Right cardiac atrium (tissue), 5 donors: Measurements from ENCODE around the gene ARHGDIG. TPM values are rescaled to one million over a fixed set of nuclear protein-coding genes. Genes with fewer than 3 reads are reported as not detected.

Source experiments
- ATAC-seq, 2 donors: fragments of 200-7000 bp; cut with Tn5 transposase; one replicate each; pipeline versions ENCODE4 v1.8.0 to v1.9.1; 2020; ENCODE audit warnings: moderate library complexity in 2 of 2, mild to moderate bottlenecking in 1 of 2
- DNase-seq, 3 donors: peaks; one replicate each; pipeline ENCODE4 v3.0.0-alpha.2; 2020
- H3K27ac ChIP-seq: one replicate; pipeline ENCODE4 v1.5.1; 2013; ENCODE audit warnings: mild to moderate bottlenecking, low read length, control low read depth, moderate library complexity
- H3K27me3 ChIP-seq: one replicate; pipeline ENCODE4 v1.6.1; 2013; ENCODE audit not compliant: control insufficient read depth, insufficient read depth
- H3K4me1 ChIP-seq: one replicate; pipeline ENCODE4 v1.6.1; 2013; ENCODE audit warnings: low read length; ENCODE audit not compliant: control insufficient read depth, insufficient read depth
- H3K4me3 ChIP-seq: one replicate; pipeline ENCODE4 v1.5.1; 2013; ENCODE audit warnings: low read length, control low read depth
- H3K9me3 ChIP-seq: one replicate; pipeline ENCODE4 v1.6.1; 2013; ENCODE audit warnings: low read length; ENCODE audit not compliant: control insufficient read depth
- WGBS: extraction: QIAGEN DNeasy Blood & Tissue Kit; methylation state at CpG from one replicate; pipeline ENCODE4 v1.1.7; 2013; 5-methylcytosine and 5-hydroxymethylcytosine counted together
- intact Hi-C, 4 donors: fragments of 100-400 bp; cut with DNase I; formaldehyde crosslinking; loops; one replicate each; pipeline versions ENCODE4 v1.11.0 to v1.14.0; 2022 to 2023
- polyA plus RNA-seq: library from polyadenylated mRNA; stranded (reverse); fragments of 200-250 nt; gene quantifications from one replicate; pipeline ENCODE4 v1.2.3, GENCODE V29; 2013
- total RNA-seq, 4 donors: library from RNA; stranded (reverse); fragmentation: NEBNext Ultra II Directional; extraction: Animal tissue kit (Norgen Biotek cat#: 25700); gene quantifications; one replicate each; pipeline ENCODE4 v1.2.1, GENCODE V29; 2021
- donor health status: healthy with polysubstance abuse.
- donor health status: DM: no; HTN: yes; CAD: no.
- donor health status: DM: no; HTN: no; CAD: no.
- donor health status: DM: no; HTN: yes; CAD: no; lungs with severe emphysema.
- donor health status: DM: yes; HTN: yes; CAD: no.

ARHGDIG gene
- total and polyA plus RNA-seq, 5 donors, result 3.5 to 11.3 (median 5.4) TPM

DNA sequence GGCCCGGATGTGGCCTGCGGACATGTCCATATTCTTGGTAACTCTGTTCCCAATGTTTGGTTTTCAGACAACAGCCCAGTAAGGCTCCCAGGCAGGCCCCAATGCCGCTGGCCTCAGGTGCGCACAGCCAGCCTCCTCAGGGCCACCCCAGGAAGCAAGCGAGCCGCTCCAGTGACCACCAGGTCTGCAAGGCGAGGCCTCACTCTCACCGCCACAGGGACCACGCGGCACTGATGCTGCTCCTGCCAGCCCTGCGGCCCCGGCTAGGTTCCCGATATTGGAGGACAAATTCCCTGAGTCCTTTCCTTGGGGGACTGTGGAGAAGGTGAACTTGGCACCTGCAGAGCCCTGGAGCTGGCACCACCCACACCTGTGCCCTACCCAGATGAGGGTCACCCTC lies 21.6 kb downstream of the ARHGDIG start:
- intact Hi-C loops, result no loop called here
- Histone ChIP-seq H3K4me3 (no peak overlapping the region), H3K27me3 (no peaks in the 10 kb centered on the region), H3K27ac (no peak overlapping the region), H3K4me1 (no peaks in the 10 kb centered on the region), H3K9me3 (no peaks in the 10 kb centered on the region)
- DNase-seq, result peak in 1 of 3 donors; percentile 7
- ATAC-seq, result no peak
- 96% methylated on average over 13 of the region's 13 CpGs for WGBS

DNA sequence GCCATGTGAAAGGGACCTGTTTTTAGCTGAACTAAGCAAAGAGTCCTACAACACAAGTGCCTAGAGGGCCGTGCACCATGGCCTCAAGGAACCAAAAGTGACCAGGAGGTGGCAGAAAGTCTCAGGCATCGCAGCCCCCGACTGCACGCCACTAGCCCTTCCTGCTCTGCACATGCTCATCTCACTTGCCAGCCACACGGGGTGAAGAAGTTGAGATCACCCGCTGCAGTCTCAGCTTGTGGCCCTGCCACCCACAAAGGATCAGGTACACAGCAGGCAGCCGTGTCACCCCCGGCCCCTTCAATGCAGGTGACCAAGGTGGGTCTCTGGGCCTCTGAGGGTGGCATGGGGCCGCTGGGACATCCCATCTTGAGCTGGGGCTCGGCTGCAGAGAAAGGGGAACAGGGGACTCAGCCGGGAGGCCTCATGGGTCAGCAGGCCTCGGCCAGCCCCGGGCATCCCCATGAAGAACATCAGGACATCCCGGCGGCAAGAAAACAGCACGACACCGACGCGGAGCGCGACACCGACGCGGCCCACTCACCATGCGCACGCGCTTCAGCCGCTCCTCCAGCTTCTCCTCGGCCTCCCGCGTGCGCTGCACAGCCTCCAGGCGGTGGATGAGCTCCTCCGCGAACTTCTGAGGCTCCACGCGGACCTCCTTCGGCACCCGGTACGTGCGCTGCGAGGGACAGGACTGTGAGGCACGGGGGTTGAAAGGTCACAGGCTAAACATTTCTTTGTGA lies 23.5 kb downstream of the ARHGDIG start:
- no peaks in the 10 kb centered on the region for H3K4me1 ChIP-seq
- H3K27ac ChIP-seq, result no peak overlapping the region
- no peaks in the 10 kb centered on the region for H3K9me3 ChIP-seq
- no peak overlapping the region for H3K4me3 ChIP-seq
- WGBS, result 89% methylated on average over 43 of the region's 43 CpGs
- DNase-seq (peak in 1 of 3 donors; percentile 33), ATAC-seq (no peak)
- H3K27me3 ChIP-seq, result no peaks in the 10 kb centered on the region
- intact Hi-C loops, result no loop called here

DNA sequence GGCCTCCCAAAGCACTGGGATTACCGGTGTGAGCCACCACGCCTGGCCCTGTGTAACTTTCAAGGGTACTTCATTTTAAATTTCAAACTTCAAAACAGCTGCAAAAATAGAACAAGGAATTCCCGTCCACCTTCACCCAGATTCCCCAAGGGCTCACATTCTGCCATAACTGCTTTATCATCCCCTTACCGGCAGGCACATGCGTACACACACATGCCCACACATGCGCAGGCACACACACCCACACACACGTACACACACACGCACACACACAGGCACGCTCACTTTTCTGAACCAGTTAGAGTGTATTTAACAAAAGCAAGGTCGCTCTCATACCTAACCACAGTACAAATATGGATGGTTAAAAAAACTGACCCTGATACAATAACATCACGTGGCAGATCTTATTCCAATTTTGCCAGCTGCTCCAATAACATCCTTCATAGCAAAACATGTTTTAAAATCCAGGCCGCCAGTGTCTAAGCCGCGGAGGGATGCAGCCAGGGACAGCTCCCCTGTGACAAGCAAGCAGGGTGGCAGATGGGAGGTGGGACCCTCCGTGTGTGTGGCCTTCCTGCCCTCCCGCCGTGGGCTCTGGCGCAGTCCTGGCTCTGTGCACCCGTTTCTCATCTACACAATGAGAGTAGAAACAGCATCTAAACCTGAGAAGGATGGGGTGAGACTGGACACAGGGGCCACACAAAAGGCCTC lies 25.7 kb downstream of the ARHGDIG start:
- Histone ChIP-seq H3K9me3 (no peaks in the 10 kb centered on the region), H3K4me1 (no peaks in the 10 kb centered on the region), H3K27me3 (no peaks in the 10 kb centered on the region), H3K27ac (no peak overlapping the region), H3K4me3 (no peak overlapping the region)
- 91% methylated on average over 19 of the region's 19 CpGs for WGBS
- ATAC-seq, result no peak
- intact Hi-C loops, result no loop called here
- peak in 1 of 3 donors; percentile 56 for DNase-seq

DNA sequence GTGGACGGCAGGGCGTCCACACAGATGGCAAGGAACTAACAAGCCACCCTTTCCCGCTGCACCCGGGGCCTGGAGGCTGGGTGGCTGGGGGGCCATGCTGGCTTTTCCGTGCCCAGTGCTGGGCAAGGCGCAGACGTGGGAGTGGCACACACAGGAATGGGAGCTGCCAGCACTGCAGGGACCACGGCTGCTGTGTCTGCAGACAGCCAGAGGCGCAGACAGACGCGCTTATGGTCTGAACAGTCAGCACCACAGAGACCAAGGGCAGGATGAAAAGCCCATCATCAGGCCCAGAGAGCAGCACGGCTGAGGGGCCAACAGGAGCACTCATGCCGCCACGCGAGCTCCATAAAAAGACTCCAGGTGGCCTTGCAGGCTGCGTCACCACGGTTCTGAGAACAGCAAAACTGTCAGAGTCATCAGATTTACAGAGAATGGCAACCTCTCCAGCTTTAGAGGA lies 26.6 kb downstream of the ARHGDIG start:
- Histone ChIP-seq H3K4me1 (no peaks in the 10 kb centered on the region), H3K9me3 (no peaks in the 10 kb centered on the region), H3K4me3 (no peak overlapping the region), H3K27me3 (no peaks in the 10 kb centered on the region), H3K27ac (no peak overlapping the region)
- ATAC-seq (no peak), DNase-seq (peak in 1 of 3 donors; percentile 35)
- WGBS, result 89% methylated on average over 17 of the region's 17 CpGs
- intact Hi-C loops, result no loop called here

DNA sequence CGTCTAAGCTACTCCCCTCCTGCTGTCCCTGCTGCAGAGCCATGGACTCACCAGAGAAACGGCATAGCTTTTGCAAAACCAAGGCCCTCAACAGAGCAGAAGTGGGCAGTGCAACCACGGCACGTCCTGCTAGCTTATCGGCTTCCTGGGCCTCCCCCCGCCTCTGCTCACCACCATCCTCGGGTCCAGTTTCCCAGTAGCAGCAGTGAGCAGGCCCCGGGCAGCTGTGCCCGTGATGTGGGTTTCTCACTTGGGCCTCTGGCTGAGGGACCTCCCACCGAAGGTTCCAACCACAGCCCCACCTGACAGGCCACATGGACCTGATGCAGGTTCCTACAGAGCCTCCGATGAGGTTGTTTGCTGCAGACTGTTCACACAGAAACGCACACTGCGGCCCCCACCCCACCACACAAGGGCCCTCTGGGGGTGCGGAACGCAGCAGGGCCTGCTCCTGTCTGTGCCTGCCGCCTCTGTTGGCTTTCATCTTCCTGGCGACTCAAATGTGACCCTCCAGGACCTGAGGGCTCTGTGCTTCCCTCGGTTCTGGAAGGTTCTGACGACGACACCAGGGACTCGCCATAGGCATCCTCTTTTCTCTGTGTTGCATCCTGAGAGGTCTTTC lies 27.4 kb downstream of the ARHGDIG start:
- Histone ChIP-seq H3K4me1 (no peaks in the 10 kb centered on the region), H3K9me3 (no peaks in the 10 kb centered on the region), H3K27ac (no peak overlapping the region), H3K27me3 (no peaks in the 10 kb centered on the region), H3K4me3 (no peak overlapping the region)
- intact Hi-C loops, result no loop called here
- 89% methylated on average over 21 of the region's 21 CpGs for WGBS
- ATAC-seq, result no peak
- peak in 1 of 3 donors; percentile 21 for DNase-seq

DNA sequence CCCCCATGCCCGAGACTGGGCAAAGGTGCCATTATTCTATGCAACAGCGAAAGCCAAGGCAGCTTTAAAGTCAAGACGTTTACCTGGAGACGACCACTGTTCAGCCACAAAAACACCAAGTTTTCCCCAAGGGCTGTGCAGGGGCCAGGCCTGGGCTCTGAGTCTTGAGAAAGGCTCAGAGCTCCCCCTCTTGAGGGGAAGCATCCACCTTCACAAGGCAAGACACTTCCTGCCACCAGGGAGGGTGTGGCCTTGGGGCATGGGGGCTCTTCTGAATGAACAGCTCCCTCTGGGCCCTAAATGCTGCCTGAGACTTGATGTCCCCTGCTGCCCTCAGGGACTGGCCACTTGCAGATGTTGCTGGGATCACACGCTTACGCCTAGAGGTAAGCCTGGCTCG lies 29.1 kb downstream of the ARHGDIG start:
- DNase-seq (peak in 1 of 3 donors; percentile 35), ATAC-seq (no peak)
- Histone ChIP-seq H3K9me3 (no peaks in the 10 kb centered on the region), H3K27me3 (no peaks in the 10 kb centered on the region), H3K4me3 (no peak overlapping the region), H3K27ac (no peak overlapping the region), H3K4me1 (no peaks in the 10 kb centered on the region)
- intact Hi-C loops, result no loop called here
- WGBS, result 86% methylated on average over 7 of the region's 7 CpGs

DNA sequence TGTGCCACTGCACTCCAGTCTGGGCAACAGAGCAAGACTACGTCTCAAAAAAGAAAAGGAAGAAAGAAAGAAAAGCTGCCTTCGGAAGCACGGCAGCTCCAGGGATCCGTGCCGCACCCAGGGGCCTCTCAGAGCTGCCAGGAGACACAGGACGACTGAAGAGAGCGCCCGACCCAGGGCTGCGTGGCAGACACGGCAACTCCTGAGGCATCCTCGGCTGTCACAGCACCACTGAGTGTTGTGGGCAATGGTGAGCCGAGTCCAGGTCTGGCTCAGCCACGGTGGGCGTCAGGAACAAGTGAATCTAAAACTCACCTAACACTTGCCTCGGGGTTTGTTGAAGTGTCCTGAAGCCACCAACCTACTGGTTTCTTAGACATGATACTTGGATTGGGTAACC lies 31.3 kb downstream of the ARHGDIG start:
- ATAC-seq, result no peak
- peak in 1 of 3 donors; percentile 16 for DNase-seq
- Histone ChIP-seq H3K4me3 (no peak overlapping the region), H3K4me1 (no peaks in the 10 kb centered on the region), H3K27ac (no peak overlapping the region), H3K9me3 (no peaks in the 10 kb centered on the region), H3K27me3 (no peaks in the 10 kb centered on the region)
- intact Hi-C loops, result no loop called here
- WGBS, result 97% methylated on average over 15 of the region's 15 CpGs

DNA sequence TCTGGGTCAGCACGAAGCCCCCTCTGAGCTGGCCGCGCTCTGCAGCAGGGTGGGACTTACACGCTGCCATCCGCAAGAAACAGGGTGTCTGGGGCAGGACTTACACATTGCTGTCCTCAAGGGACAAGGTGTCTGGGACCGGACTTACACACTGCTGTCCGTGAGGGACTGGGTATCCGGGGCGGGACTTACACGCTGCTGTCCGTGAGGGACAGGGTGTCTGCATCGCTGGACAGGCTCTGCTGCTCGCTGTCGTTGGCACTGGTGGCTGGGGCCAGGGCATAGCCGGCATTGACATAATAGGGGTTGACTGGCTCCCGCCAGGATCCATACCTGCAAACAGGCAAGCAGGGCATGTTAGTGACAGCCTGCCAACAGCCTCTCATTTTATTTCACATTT lies 34.0 kb downstream of the ARHGDIG start:
- Histone ChIP-seq H3K4me1 (no peaks in the 10 kb centered on the region), H3K9me3 (no peaks in the 10 kb centered on the region), H3K27ac (no peak overlapping the region), H3K4me3 (no peak overlapping the region), H3K27me3 (no peaks in the 10 kb centered on the region)
- intact Hi-C loops, result no loop called here
- 92% methylated on average over 16 of the region's 16 CpGs for WGBS
- ATAC-seq (no peak), DNase-seq (peak in 1 of 3 donors; percentile 12)

DNA sequence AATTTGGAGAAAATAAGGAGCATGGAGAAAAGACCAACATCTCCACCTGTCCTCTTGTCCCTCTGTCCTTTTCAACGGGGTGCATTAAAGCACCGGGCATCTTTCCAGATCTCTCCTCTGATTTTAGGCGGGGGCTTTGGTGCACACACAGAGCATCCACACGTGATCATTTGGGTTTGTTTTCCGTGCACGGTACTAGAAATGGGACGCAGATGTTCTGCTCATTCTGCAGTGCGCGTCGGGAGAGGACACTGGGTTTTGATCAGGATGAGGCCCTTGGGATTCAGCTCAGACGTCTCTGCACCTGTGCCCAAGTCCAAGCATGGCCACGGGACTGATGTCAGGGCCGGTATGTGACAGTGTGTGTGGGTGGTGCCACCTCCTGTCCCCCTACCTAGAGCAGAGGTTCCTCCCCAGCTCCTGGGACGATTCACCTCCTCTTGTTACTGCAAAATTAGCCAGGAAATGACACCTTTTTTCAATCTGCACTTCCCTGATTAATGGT lies 34.5 kb downstream of the ARHGDIG start:
- no peaks in the 10 kb centered on the region for H3K9me3 ChIP-seq
- peak in 1 of 3 donors; percentile 6 for DNase-seq
- no peaks in the 10 kb centered on the region for H3K27me3 ChIP-seq
- H3K27ac ChIP-seq, result no peak overlapping the region
- ATAC-seq, result no peak
- intact Hi-C loops, result no loop called here
- 74% methylated on average over 14 of the region's 14 CpGs for WGBS
- H3K4me3 ChIP-seq, result no peak overlapping the region
- H3K4me1 ChIP-seq, result no peaks in the 10 kb centered on the region

DNA sequence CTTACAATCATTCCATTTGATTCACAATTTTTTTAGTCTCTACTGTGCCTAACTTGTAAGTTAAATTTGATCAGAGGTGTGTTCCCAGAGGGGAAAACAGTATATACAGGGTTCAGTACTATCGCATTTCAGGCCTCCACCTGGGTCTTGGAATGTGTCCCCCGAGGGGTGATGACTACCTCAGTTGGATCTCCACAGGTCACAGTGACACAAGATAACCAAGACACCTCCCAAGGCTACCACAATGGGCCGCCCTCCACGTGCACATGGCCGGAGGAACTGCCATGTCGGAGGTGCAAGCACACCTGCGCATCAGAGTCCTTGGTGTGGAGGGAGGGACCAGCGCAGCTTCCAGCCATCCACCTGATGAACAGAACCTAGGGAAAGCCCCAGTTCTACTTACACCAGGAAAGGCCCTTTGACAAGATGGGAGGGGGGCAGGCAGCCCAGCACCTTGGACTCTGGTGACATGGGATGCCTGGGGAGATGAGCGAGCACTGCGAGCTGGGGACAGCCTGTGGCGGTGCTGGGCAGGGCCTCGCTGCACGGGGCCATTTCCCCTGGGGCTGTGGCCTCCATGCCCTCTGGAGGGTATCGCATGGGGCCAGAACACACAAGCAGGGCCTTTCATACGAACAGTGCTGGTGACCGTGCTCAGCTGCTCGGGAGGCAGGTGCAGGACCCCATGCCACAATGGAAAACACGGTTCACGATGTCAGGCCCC lies 36.5 kb downstream of the ARHGDIG start:
- DNase-seq (peak in 1 of 3 donors; percentile 22), ATAC-seq (no peak)
- intact Hi-C loops, result no loop called here
- Histone ChIP-seq H3K4me3 (no peak overlapping the region), H3K9me3 (no peaks in the 10 kb centered on the region), H3K27me3 (no peaks in the 10 kb centered on the region), H3K27ac (no peak overlapping the region), H3K4me1 (no peaks in the 10 kb centered on the region)
- 90% methylated on average over 19 of the region's 19 CpGs for WGBS
